Measurements from ENCODE around the gene CCL20.

- no peak for TF ChIP-seq CTCF (IDR thresholded peaks at IDR 0.05)
- no peak for TF ChIP-seq POLR2A (IDR thresholded peaks at IDR 0.05)
- no peak for TF ChIP-seq POLR2AphosphoS5 (IDR thresholded peaks at IDR 0.05)
- TF ChIP-seq EP300 (IDR thresholded peaks at IDR 0.05): no peak
These were observed 20.8 kb downstream of the CCL20 start for GRCh38 chr2:227834423-227834822.
